Ectodermal cell (in vitro differentiated cells): ENCODE results near the gene ODR4.
"Not testable (repeated sequence)": the region's sequence is repeated elsewhere in the genome, so short reads cannot be mapped to it uniquely, and the experiment has no call there.

Experiments
- H3K27ac ChIP-seq: 2 replicates; pipeline ENCODE4 v1.7.0; 2013; ENCODE audit warnings: mild to moderate bottlenecking, low read depth, low read length; ENCODE audit not compliant: insufficient read depth, poor library complexity, severe bottlenecking
- H3K27me3 ChIP-seq: 2 replicates; pipeline ENCODE4 v1.7.0; 2013; ENCODE audit warnings: mild to moderate bottlenecking, low read length; ENCODE audit not compliant: insufficient read depth, control insufficient read depth, poor library complexity, severe bottlenecking
- H3K36me3 ChIP-seq: one replicate; pipeline ENCODE4 v1.7.0; 2013; ENCODE audit warnings: low read length; ENCODE audit not compliant: control insufficient read depth, insufficient read depth
- H3K4me1 ChIP-seq: one replicate; pipeline ENCODE4 v1.7.0; 2013; ENCODE audit warnings: low read length; ENCODE audit not compliant: control insufficient read depth, insufficient read depth
- H3K4me3 ChIP-seq: 2 replicates; pipeline ENCODE4 v1.7.0; 2013; ENCODE audit warnings: low read depth, low read length, control low read depth; ENCODE audit not compliant: insufficient read depth
- H3K9me3 ChIP-seq: 2 replicates; pipeline ENCODE4 v1.7.0; 2013; ENCODE audit warnings: mild to moderate bottlenecking, low read length, moderate library complexity; ENCODE audit not compliant: control insufficient read depth
- WGBS, 2 experiments: methylation state at CpG; one replicate each; pipeline ENCODE4 v1.1.7; 2013; ENCODE audit warnings: missing lambda C conversion rate in 2 of 2; 5-methylcytosine and 5-hydroxymethylcytosine counted together

ODR4 gene

DNA sequence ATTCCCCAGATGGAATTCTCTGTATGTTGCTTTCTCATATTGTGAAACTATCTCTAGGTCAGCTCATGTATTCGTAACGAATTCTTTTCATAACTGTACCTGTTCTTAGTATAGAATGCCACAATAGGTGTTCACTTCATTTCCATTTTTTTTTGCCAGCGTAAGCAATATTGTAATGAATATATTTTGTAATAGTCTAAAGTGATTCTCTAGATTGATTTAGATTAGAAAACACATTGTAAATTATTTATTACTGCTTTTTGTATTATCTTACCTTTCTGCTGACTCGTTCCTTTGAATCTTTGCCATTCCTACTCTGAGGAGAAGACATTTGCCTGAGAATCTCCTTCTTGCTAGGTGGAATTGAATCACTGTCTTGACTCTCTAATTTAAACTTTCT, 70.5 kb downstream of the ODR4 start:
- 95 to 100% methylated on average over 1 to 3 of the region's 4 CpGs for WGBS, 2 experiments
- Histone ChIP-seq H3K27ac (no peak overlapping the region), H3K36me3 (no peaks in the 10 kb centered on the region), H3K27me3 (no peaks in the 10 kb centered on the region), H3K9me3 (no peaks in the 10 kb centered on the region), H3K4me3 (no peak overlapping the region), H3K4me1 (no peaks in the 10 kb centered on the region)

DNA sequence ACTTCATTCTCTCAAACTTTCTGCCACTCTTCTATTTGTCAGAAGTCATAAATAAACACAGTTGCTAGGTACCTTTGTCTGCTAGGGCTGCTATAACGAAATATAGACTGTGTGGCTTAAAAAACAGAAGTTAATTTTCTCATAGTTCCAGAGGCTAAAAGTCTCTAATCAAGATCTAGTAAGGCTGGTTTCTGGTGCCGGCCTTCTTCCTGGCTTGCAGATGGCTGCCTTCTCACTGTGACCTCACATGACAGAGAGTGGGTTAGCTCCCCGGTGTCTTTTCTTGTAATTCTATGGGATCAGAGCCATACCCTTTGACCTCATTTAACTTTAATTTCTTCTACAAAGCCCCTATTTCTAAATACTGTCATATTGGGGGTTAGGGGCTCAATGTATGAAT, 79.3 kb downstream of the ODR4 start:
- WGBS, 2 experiments: 71 to 82% methylated on average over 2 to 3 of the region's 3 CpGs

GRCh38 chr1:186456729-186457255, 81.2 kb downstream of the ODR4 start:
- WGBS, 2 experiments: 93 to 96% methylated on average over 3 of the region's 3 CpGs
- H3K27ac ChIP-seq: no peak overlapping the region
- H3K27me3 ChIP-seq: no peaks in the 10 kb centered on the region
- H3K36me3 ChIP-seq: no peaks in the 10 kb centered on the region
- no peak overlapping the region for H3K4me3 ChIP-seq
- H3K9me3 ChIP-seq: no peaks in the 10 kb centered on the region
- H3K4me1 ChIP-seq: no peaks in the 10 kb centered on the region

More for the DNA sequence above, 79.3 kb downstream of the ODR4 start:
- H3K27ac ChIP-seq: no peak overlapping the region
- no peaks in the 10 kb centered on the region for H3K36me3 ChIP-seq
- H3K4me3 ChIP-seq: no peak overlapping the region
- H3K9me3 ChIP-seq: no peaks in the 10 kb centered on the region
- H3K27me3 ChIP-seq: no peaks in the 10 kb centered on the region
- H3K4me1 ChIP-seq: no peaks in the 10 kb centered on the region

- not testable (repeated sequence) for H3K27ac ChIP-seq, H3K9me3 ChIP-seq, H3K36me3 ChIP-seq, H3K4me3 ChIP-seq, H3K27me3 ChIP-seq, H3K4me1 ChIP-seq
- WGBS, 2 experiments: 93 to 97% methylated on average over 14 of the region's 14 CpGs
Observed at GRCh38 chr1:186459161-186459560, 83.5 kb downstream of the ODR4 start.

DNA sequence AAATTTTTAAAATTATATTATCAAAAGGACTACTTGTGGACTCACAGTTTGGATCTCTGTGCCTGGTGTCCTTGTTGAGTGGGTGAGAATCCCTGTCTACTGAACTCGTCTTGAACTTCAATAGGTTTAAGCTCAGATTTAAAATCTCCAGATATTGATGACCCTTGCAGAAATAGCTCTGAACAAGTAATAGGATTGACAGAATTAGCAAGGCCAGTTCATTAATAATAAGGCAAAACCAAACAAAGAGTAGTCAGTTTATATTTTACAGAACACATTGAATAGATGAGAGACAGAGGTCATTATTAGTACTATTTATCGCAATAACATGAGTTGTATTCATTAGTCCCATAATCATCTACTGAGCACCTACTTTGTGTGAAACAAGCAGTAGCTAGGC, 85.4 kb downstream of the ODR4 start, which contains the start of gene PDC:
TSS of gene PDC (minus strand) at position 101 of the 400 bp plus-strand sequence. CDS start 11,655 bp downstream, outside the sequence.
- Histone ChIP-seq H3K36me3 (no peaks in the 10 kb centered on the region), H3K27ac (no peak within 1 kb of the TSS), H3K9me3 (no peaks in the 10 kb centered on the region), H3K4me3 (no peak within 1 kb of the TSS), H3K27me3 (no peaks in the 10 kb centered on the region), H3K4me1 (no peaks in the 10 kb centered on the region)
- 92 to 94% methylated on average over 2 of the region's 2 CpGs for WGBS, 2 experiments

DNA sequence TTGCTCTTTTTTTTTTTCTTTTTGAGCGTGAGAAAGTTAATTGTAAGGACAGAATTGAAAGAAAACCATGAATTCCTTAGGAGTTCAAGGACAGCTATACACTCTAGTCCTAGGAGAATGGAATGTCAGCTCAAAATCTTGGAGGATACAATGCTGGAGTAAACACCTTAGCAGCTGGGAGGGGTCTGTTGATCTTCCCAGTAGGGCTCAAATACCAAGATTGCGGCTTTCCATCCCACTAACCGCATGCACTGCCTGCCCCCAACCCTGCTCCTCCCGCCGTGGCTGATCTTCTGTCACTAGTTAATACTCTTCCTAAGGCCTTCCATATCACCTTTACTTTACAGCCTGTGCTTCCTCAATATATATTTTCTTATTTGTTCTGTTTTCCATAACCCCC, 87.9 kb downstream of the ODR4 start:
- no peaks in the 10 kb centered on the region for H3K36me3 ChIP-seq
- 74 to 75% methylated on average over 4 of the region's 5 CpGs for WGBS, 2 experiments
- no peak overlapping the region for H3K4me3 ChIP-seq
- H3K27me3 ChIP-seq: no peaks in the 10 kb centered on the region
- H3K9me3 ChIP-seq: no peaks in the 10 kb centered on the region
- no peak overlapping the region for H3K27ac ChIP-seq
- H3K4me1 ChIP-seq: no peaks in the 10 kb centered on the region

GRCh38 chr1:186463926-186464325, 88.3 kb downstream of the ODR4 start:
- Histone ChIP-seq H3K36me3 (no peaks in the 10 kb centered on the region), H3K27ac (no peak overlapping the region), H3K27me3 (no peaks in the 10 kb centered on the region), H3K4me1 (no peaks in the 10 kb centered on the region), H3K9me3 (no peaks in the 10 kb centered on the region), H3K4me3 (no peak overlapping the region)
- WGBS, 2 experiments: 89 to 100% methylated on average over 1 to 3 of the region's 3 CpGs

- H3K36me3 ChIP-seq, H3K4me1 ChIP-seq, H3K27ac ChIP-seq, H3K4me3 ChIP-seq, H3K27me3 ChIP-seq, H3K9me3 ChIP-seq: not testable (repeated sequence)
Observed at GRCh38 chr1:186465491-186465890, 89.9 kb downstream of the ODR4 start.

- 98 to 100% methylated on average over 2 of the region's 2 CpGs for WGBS, 2 experiments
- no peaks in the 10 kb centered on the region for H3K27me3 ChIP-seq
- H3K4me3 ChIP-seq: no peak overlapping the region
- H3K4me1 ChIP-seq: no peaks in the 10 kb centered on the region
- H3K27ac ChIP-seq: no peak overlapping the region
- no peaks in the 10 kb centered on the region for H3K9me3 ChIP-seq
- no peaks in the 10 kb centered on the region for H3K36me3 ChIP-seq
Observed at GRCh38 chr1:186465946-186466345, 90.3 kb downstream of the ODR4 start.
